ENCODE measurements around the gene REXO5.

- TF ChIP-seq, protein P1, sequence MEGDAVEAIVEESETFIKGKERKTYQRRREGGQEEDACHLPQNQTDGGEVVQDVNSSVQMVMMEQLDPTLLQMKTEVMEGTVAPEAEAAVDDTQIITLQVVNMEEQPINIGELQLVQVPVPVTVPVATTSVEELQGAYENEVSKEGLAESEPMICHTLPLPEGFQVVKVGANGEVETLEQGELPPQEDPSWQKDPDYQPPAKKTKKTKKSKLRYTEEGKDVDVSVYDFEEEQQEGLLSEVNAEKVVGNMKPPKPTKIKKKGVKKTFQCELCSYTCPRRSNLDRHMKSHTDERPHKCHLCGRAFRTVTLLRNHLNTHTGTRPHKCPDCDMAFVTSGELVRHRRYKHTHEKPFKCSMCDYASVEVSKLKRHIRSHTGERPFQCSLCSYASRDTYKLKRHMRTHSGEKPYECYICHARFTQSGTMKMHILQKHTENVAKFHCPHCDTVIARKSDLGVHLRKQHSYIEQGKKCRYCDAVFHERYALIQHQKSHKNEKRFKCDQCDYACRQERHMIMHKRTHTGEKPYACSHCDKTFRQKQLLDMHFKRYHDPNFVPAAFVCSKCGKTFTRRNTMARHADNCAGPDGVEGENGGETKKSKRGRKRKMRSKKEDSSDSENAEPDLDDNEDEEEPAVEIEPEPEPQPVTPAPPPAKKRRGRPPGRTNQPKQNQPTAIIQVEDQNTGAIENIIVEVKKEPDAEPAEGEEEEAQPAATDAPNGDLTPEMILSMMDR (IDR thresholded peaks at IDR 0.05) = no peak
- no peak for TF ChIP-seq POLR2A (IDR thresholded peaks at IDR 0.05)
Measured at GRCh38 chr16:20879175-20880040, 73.1 kb downstream of the REXO5 start.

All from lower leg skin (tissue), 3 donors.